Stimulated activated CD8-positive, alpha-beta memory T cell treated with anti-CD3 and anti-CD28 coated beads, Interleukin-12 subunit alpha, Interleukin-12 subunit beta, amount 100 ng/mL, for 1 hour (primary cell): ENCODE results near the gene SFSWAP.

ENCODE experiments used
- DNase-seq: peaks from one replicate; pipeline ENCODE4 v3.0.0-alpha.2; 2020; ENCODE audit warnings: low read depth

The SFSWAP gene

GRCh38 chr12:131816495-131816894 lies 105.6 kb downstream of the SFSWAP start:
- DNase-seq = no peak

GRCh38 chr12:131817241-131817640 lies 106.4 kb downstream of the SFSWAP start:
- no peak for DNase-seq

DNA sequence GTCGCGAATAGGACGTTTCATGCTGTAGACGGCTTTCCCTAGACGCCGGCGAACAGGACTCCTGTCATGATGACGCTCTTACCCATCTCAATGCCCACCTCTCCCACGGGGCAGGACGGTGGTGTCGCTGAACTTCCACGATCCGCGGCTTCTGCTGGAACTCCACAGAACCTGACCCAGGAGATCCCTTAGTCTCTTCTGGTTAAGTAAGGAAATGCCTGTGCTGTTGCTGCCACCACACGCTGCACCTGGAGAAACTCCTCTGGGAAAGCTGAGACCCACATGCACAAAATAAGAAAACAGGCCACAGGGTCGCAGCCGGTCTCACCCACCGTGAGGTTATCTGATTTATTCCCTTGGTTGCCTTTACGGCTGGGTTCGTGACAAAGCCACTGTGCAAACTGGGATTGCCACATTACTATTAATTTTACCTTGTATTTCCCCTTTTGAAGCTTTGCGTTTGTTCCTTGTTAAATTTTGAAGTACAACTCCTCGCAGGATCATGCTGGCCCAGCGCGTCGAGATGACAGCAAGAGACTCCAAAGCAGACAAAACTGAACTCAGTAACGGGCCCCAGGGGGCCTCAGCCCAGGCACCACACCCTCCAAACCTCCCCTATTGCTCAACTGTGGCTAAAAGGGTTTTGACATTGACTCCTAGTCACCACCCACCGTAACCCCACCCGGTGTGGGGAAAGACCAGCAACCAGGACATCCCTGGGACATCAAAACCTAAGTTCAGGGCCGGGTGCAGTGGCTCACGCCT lies 108.1 kb downstream of the SFSWAP start:
- no peak for DNase-seq

DNA sequence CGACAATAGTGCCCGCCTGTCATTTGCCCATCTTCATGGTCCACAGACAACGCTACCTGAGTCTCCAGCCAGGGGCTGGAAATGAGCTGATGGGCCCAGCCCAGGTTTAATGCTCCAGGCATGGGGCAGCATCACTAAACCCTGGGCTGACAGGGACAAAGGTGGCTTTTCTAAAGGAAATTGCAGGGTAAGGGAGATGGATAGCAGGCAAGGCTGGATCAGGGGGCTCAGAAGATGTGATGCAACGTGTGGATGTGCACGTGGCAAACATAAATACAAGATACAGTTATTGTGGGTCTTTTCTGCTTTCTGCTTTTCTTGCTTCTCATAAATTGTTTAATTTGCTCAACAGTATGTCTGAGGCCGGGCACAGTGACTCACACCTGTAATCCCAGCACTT lies 113.6 kb downstream of the SFSWAP start:
- DNase-seq = no peak

GRCh38 chr12:131825146-131825892 lies 114.4 kb downstream of the SFSWAP start:
- no peak for DNase-seq

GRCh38 chr12:131826097-131826928 lies 115.4 kb downstream of the SFSWAP start:
- no peak for DNase-seq

GRCh38 chr12:131827961-131828534 lies 117.2 kb downstream of the SFSWAP start, which contains the start of gene MMP17:
TSS of gene MMP17 (plus strand) at chr12:131828393. CDS start at chr12:131828495, 102 bp downstream.
- DNase-seq = no peak

GRCh38 chr12:131828671-131829355 lies 117.9 kb downstream of the SFSWAP start:
- no peak for DNase-seq

GRCh38 chr12:131829356-131829747 lies 118.5 kb downstream of the SFSWAP start:
- no peak for DNase-seq

DNA sequence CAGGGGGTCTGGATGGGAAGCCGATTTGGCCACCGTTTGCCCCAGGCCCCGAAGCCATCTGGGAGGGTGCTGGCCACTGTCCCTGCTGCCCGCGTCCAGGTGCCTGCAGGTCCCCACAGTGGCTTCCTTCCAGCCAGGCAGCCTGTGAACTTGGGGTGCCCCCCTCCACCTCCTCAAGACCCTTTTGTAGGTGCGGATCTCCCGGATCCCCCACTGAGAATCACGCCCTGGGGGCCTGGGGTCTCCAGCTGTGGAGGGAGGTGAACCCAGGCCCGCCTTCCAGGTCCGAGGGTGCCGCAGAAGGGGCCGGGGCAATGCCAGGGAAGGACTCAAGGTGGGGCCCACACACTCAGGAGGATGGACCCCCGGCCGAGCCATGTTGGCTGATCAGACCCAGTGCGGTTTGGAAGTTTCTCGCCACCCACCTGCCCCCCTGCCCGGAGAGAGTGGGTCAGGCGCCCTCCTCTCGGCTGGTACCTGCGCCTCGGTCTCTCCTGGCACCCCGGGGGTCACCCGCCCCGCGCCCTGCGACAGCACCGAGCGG lies 119.0 kb downstream of the SFSWAP start:
- DNase-seq = no peak

GRCh38 chr12:131830335-131830913 lies 119.5 kb downstream of the SFSWAP start:
- no peak for DNase-seq

DNA sequence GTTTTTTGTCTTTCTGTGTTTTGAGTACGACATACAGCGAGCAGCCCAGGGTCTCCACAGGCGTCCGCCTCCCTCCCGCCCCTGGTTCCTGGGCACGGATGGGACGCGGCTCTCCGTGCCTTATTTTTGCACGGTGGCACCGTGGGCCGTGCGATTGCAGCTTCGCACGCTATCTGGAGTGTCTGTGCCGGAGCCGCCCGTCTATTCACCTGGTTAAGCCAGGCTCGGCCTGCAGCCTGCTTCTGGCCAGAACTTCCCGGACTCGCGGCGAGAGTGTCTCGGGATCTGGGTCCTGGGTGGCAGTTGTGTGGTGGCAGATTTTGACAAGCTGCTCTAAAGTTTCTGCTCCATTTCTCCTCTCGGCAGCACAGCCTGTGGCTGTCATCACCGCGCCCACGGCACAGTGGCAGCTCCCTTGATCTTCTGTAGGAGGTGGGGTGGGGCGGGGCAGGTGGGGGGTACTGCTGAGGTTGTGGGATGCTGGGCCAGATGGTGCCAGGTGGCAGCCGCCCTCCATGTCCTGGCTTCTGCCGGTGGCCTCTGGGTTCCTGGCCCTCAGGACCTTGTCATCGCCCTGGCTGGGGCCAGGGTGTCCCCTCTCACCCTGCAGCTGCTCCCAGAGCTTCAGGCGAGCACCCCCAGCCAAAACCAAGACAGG lies 120.2 kb downstream of the SFSWAP start:
- DNase-seq = no peak

GRCh38 chr12:131831635-131832041 lies 120.7 kb downstream of the SFSWAP start:
- no peak for DNase-seq

DNA sequence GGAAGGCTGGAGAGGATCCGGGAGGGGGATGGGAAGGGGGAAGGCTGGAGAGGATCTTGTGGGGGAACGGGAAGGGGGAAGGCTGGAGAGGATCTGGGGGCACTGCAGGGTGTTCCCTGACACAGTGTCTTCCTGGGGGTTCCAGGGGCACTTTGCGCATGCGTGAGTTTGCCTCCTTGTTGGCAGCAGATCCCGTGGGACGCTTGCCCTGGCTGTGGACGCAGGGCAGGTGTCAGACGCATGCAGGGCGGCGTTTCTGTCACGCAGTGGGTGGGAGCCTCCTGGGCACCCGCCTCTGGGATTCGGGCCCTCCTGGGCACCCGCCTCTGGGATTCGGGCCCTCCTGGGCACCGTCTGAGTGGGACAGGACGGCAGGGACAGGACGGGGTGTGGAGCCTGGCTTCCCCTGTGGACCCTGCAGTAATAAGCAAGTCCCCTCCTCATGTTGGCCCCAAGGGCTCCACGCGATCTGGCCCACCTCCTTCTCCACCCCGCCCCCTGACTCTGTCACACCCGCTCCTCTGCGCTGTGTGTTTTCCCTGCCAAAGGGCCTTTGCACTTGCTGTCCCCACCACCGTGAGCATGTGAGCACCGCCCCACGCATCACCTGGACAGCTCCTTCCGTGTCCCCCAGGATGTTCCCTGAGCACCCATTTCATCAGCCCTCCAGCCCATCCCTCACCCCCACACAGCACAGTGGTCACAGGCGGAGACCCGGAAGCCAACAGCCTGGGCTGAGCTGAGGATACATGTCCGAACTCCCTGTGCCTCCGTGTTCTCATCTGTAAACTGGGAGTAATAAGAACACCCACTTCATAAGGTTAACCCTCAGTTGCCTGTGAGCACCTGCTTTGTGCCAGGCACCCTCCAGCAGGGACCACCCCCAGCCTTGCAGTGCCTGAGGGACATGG lies 121.7 kb downstream of the SFSWAP start:
- no peak for DNase-seq

GRCh38 chr12:131833288-131833895 lies 122.5 kb downstream of the SFSWAP start:
- no peak for DNase-seq

DNA sequence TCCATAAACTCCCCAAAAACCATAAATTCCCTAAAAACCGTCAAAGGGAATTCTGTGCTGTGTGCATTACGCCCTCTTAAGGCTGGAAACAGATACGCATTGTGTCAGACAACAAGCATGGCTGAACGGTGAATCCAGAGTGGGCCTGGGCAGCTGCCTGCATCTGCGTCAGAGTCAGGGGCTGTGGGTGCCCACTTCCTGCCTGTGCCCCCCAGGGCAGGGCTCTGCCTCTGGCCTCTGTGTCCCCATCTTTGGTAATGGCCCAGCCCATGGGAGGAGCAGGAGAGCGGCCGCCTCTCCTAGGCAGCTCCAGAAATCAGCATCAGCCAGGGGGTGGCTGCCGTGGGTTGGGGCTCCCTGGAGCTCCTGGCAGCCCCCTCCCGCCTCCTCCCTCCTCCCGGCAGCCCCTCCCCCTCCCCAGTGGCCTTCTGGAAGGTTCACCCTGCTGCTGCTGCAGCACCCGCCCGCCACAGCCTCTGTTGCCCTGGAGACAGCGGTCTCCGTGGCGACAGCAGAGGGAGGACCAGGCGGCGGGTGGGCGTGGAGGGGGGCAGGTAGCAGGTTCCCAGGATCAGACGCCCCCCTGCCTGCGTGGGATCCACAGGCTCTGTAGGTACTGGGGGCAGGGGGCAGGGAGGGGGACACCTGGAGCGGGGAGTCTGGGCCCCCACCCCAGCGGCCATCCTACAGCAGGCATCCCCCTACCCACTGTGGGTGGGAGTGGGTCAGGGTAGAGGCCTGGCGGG lies 123.2 kb downstream of the SFSWAP start:
- DNase-seq = no peak

DNA sequence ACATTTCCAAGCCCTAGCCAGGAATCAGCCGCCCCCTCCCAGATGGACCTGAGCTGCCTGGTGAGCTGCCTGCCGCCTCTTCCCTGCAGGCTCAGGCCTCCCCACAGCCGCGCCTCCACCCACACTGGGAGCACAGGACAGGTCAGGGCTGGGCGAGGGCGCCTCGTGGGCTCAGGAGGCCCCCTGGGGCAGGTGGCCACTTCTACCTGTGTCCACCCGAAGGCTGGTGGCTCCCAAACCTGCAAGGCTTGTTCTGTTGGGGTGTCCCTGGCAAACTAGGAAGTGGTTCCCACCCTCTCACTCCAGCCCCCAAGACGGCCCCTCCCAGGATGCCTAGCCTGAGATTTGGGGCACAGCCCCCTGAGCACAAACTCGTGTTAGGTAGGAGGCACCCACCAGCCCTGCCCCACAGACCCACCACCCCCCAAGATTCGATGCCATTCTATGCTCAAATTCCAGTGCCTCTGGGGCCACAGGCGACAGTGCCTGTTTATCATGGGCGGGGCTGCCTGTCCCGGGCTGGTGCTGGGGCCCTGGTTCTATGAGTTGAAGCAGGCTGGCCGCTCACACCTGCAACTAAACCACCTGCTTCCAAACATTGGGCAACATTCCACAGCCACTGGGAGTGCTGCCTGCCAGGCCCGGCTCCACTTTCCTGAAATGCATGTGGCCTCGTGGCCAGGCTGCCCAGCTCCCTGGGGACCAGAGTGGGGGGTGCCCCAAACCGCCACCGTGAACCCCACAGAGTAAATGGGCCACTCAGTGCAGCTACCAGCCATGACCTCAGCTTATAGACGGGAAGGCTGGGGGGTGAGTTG lies 124.1 kb downstream of the SFSWAP start:
- DNase-seq = no peak
